GM18868 (cell line): ENCODE measurements around the gene CD22.
"Not testable (repeated sequence)": the region's sequence is repeated elsewhere in the genome, so short reads cannot be mapped to it uniquely, and the experiment has no call there.

Experiments
- ATAC-seq: cut with Tn5 transposase; IDR thresholded peaks from one replicate; pipeline ENCODE4 v1.9.1; 2021; ENCODE audit warnings: mild to moderate bottlenecking, moderate library complexity; ENCODE audit not compliant: unreplicated experiment

Gene CD22

GRCh38 chr19:35357867-35358573 lies 29.0 kb downstream of the CD22 start, which contains the start of gene FFAR3:
TSS of gene FFAR3 (plus strand) at chr19:35358460. CDS start at chr19:35358891, 431 bp downstream.
- no peak for ATAC-seq

- ATAC-seq, result not testable (repeated sequence)
Observed at GRCh38 chr19:35358834-35359233, 29.8 kb downstream of the CD22 start.

GRCh38 chr19:35359395-35359794 lies 30.4 kb downstream of the CD22 start:
- not testable (repeated sequence) for ATAC-seq

GRCh38 chr19:35360081-35360480 lies 31.1 kb downstream of the CD22 start:
- not testable (repeated sequence) for ATAC-seq

GRCh38 chr19:35360880-35361420 lies 32.0 kb downstream of the CD22 start:
- no peak for ATAC-seq

- ATAC-seq, result no peak
Observed at GRCh38 chr19:35362261-35363000, 33.4 kb downstream of the CD22 start.

GRCh38 chr19:35363001-35363590 lies 34.1 kb downstream of the CD22 start:
- ATAC-seq, result no peak

GRCh38 chr19:35363711-35364425 lies 34.9 kb downstream of the CD22 start:
- ATAC-seq, result no peak

GRCh38 chr19:35365303-35365702 lies 36.3 kb downstream of the CD22 start:
- ATAC-seq, result no peak

- no peak for ATAC-seq
Observed at GRCh38 chr19:35368378-35368777, 39.4 kb downstream of the CD22 start.

GRCh38 chr19:35369522-35369921 lies 40.5 kb downstream of the CD22 start:
- ATAC-seq, result no peak

- ATAC-seq, result no peak
Observed at GRCh38 chr19:35370722-35371121, 41.7 kb downstream of the CD22 start, which contains the start of gene GPR42. TSS of gene GPR42 (plus strand) at chr19:35371068. CDS start at chr19:35371360, 292 bp downstream.

GRCh38 chr19:35373492-35373891 lies 44.5 kb downstream of the CD22 start:
- ATAC-seq, result no peak

- not testable (repeated sequence) for ATAC-seq
Observed at GRCh38 chr19:35374031-35374430, 45.0 kb downstream of the CD22 start.

GRCh38 chr19:35375505-35376307 lies 46.7 kb downstream of the CD22 start:
- ATAC-seq, result no peak

GRCh38 chr19:35377656-35378055 lies 48.7 kb downstream of the CD22 start:
- ATAC-seq, result no peak

- ATAC-seq, result no peak
Observed at GRCh38 chr19:35378356-35378755, 49.4 kb downstream of the CD22 start.

GRCh38 chr19:35379545-35379944 lies 50.6 kb downstream of the CD22 start:
- ATAC-seq, result not testable (repeated sequence)

- ATAC-seq, result no peak
Observed at GRCh38 chr19:35379992-35380391, 51.0 kb downstream of the CD22 start.
